HG03175 (cell line): ENCODE measurements around the gene FNDC3B.

Experiments used
- ATAC-seq: cut with Tn5 transposase; IDR thresholded peaks from one replicate; pipeline ENCODE4 v1.9.1; 2021; ENCODE audit warnings: mild to moderate bottlenecking, moderate library complexity; ENCODE audit not compliant: unreplicated experiment

Gene FNDC3B

DNA sequence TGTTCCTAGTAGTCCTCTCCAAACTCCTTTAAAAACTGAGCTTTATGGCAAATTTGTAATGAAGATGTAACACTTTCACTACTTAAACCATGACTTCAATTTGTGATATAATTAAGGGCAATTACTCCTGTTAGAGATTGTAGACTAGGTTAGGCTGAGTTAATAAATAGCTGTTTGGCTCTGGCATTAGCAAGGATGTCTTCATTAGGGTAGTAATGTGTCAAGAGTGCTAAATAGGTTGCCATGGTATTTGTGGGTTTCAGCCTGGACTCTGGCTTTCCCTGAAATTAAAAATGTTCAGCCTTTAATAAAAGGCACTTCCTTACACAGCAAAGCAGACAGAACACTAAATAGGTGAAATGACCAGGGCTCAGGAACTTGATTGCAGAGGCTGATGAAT, 337.0 kb downstream of the FNDC3B start:
- ATAC-seq = no peak

DNA sequence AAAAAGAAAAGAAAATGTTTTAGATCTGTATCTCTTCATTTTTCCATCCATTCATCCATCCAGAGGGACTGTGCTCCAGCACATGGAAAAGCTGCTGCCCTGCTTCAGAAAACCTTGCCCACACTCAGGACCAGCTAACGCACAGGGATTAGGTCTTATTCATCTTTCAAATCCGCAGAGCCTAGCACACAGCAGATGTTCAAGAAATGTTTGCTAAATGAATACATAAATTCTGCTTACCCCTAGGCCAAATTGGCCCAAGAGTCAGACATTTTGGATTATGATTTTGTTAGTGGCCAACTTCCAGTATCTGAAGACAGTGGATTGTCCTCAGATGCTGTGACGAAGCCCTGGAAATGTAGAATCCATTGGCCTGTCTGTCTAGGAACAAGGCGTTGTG, 337.5 kb downstream of the FNDC3B start:
- ATAC-seq = no peak

DNA sequence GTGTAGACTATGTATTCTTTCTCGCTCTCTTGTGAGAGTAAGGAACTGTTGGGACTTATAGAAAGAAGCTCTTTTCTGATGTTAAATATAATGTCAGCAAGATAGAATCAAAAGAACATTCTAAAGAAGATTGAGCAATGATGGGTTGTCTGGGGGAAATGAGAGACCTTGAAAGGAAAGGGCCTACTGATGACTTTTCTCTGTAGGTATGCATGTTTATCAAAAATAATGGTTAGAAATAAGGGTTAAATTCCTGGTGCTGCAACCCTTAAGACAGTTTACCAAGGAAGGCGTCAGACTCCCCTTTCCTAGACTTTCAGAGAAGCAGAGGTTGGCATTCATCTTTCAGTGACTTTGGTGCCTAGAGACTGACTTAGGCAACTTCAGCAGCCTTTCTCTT, 339.1 kb downstream of the FNDC3B start:
- no peak for ATAC-seq

DNA sequence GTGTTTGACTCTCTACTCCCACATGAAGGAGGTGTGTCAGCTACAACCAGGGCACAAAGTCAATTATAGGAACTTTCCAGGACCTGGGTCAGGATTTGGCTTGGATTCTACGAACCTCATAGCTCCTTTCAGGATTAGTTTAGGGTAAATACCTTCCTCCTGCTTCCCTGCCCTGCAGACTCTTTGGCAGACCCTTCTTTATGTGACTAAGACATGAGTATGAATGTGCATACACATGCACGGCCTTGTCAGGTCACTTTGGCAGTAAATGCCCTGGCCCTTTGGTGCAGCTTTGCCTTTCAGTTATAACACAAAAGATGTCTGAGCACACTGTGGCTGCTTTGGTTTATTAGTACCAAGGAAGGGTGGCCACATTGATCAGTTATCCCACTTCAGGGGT, 340.0 kb downstream of the FNDC3B start:
- no peak for ATAC-seq

DNA sequence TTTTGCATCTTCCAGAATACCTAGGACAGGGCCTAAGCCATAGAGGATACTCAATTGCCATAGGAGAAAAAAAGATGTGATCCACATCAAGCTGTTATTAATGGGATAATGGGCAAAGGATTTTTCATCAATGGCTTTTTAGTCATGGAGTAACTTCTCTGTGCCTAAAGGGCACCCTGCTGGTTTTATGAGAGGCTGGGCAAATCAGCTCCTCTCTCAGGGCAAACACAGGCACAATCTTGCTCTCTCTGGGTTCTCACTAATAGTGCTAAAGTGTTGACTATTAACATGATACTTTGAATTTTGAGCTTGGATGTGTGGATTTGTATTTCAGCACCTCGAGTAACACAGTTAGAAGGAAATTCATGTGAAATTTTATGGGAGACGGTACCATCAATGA, 341.3 kb downstream of the FNDC3B start:
- ATAC-seq = no peak

DNA sequence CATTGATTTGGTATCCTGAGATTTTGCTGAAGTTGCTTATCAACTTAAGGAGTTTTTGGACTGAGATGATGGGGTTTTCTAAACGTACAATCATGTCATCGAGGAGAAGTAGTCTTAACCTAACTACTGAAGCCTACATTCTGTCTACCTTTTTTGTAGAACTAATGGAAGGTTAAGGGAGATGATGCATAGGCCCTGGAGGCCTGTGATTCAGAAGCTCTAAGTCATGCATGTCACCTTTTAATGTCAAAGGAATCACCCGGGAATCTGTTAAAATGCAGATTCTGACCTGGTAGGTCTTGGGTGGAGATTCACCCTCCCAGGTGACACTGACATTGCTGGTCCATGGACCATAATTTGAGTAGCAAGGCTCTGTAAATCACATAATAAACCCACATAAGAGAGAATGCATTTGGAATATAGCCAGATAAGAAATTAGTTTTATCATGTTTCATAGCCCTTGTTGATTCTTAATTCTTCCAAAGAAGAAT, 344.0 kb downstream of the FNDC3B start:
- no peak for ATAC-seq

DNA sequence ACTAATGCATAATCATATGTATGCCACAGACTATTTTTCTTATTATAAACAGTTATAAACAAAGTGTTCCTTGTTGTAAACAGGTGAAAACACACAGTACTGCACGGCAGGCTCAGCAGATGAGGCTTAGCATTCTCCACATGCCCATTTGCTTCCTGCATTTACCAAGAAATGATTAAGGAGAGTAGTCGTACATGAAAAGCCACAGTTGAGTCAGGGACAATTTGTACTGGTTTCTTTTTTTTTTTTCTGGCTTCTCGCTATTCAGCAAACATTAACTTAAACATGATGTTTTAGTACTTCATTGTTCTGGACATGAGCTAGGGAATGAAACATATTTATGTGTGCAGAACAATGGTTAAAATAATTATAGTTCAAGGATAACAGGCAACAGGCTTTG, 345.5 kb downstream of the FNDC3B start:
- no peak for ATAC-seq

DNA sequence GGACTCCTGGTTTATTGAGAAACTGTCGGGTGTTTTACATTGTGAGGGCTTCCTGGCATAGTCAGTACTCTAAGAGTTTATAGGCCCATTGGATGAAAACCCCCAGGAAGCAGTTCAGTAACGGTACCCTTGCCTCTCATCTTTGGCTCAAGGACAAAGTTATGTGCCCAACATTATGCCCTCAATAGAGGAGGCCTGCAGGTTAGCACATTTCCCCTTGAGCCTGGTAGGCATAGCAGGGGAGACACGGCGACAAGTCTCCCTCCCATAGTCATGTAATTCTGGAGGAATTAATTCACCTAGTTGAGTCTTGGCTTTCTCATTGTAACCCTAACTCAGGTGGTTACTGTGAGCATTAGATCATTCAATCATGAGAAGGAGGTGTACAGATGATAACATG, 348.4 kb downstream of the FNDC3B start:
- ATAC-seq = no peak

DNA sequence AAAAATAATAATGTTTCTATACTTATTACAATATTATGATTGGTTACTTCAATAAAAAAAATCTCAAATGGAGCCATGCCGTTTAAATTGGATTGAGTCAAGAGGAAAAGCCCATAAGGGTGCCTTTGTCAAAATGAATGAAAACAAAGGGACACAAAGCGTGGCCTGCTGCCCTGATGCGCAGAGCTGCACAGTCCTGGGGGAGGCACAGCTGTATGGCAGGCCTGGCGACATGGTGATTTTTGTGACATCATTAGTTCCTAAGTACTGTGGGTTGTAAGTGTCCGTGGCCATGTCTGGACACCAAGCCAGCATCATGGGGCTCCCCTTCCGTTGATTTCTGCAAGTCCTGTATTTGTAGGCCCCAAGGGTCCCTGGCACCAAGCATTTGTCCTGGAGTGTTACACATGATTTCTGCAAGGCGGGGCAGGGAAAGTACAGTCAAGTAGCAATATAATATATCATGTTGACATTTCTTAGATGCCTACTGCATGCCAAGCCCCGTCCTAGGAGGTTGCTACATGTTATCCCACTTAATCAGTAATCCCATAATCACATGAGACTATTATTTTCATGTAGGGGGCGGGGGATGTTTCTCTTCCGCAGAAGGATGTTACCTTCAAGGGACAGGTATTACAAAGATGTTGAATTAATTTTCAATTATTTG, 349.2 kb downstream of the FNDC3B start:
- no peak for ATAC-seq

DNA sequence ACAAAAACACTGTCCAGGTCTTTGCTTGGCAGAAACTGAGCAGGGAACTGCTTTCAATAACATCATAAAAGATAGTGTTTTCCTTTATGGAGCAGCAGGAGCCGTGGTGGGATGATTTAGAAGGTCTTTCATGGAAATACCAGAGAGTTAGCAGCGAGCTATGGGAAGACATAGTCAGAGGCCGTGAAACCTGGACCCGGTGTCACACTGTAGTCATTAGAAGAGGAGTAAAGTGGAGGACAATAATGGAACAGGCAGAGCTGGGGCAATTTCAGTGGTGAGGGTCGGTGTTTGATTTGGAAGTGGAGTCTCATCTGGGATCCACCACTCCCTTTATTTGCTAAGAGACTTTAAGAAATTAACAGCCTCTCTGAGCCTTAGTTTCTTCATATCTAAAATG, 351.4 kb downstream of the FNDC3B start:
- ATAC-seq = no peak

DNA sequence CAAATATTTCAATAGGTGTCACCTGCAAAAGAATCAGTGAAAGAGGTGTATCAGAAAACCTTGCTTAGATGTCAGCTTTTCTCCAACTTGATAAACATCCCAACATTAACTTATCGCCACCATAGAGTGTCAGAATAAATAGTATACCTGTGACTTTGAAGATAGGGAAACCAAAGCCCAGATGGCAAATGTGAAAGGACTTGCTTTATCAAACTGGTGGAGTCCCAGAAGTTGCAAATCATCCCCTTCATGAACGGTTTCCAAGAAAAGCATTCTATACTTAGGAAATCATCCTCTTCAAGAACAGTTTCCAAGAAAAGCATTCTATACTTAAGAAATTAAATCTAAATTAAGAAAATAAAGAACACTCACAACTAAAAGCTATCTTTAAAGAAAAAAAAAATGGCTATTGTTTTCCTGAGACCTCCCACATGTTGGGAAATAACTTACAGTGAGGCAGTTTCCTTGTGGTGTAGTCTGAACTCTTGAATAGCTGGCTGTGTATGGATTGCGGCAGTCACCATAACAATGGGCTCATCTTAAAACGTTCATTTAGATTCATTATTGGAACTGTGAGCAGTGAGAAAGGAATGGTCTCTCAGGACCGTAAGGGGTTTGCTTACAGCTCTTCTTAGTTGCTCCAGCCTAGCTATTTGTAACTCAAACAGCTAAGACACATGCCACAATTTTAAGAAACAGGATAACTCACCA, 352.4 kb downstream of the FNDC3B start:
- ATAC-seq = no peak

DNA sequence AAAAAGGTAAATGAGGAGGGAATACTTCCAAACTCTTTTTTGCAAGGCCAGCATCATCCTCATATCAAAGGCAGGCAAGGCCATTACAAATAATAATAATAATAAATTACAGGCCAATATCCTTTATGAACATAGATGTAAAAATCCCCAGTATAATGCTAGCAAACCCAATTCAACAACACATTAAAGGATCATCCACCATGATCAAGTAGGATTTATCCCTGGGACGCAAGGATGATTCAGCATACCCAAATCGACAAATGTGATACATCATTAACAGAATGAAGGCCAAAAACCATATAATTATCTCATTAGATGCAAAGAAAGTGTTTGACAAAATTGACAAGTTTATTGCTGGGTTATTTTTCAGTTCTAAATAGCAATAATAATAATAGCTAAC, 355.3 kb downstream of the FNDC3B start:
- no peak for ATAC-seq

DNA sequence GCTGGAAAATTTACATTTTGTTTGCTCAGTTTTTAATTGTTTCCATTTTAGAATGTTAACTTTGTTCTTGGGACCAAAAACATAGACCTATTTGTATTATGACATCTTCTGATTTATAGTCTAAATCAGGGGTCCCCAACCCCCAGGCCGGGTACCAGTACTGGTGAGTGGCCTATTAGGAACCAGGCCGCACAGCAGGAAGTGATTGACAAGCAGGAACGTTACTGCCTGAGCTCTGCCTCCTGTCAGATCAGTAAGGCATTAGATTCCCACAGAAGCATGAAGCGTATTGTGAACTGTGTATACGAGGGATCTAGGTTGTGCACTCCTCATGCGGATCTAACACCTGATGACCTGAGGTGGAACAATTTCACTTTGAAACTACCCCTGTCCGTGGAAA, 357.0 kb downstream of the FNDC3B start:
- ATAC-seq = no peak

DNA sequence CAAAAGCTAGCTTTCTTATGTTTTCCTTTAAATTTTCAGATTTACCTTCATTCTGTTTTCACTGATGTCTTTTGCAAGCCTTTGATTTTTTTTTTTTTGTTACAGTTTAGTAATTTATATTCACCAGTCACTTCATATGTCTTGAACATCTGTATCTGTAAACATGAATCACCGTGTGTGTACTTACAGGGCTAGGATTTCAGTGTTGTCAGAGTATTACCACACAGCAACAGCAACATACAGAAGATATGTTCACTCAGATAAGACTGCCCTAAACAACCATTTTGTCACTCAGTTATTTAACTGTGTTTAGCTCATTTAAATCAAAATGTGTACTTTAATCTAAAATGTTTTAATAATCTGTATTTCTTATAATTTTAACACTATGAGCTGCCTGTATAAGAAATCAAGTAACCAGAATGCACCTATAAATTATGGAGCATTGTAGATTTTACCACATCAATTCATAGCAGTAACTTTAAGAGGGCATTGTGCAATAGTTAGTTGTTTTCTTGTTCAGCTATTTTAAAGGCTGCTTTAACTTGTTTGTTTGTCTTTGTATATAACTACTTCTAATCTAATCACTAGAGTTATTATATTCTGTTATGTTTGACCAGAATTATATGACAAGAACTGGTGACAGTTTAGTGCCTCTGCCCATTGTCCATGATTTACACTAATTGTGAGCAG, 358.5 kb downstream of the FNDC3B start:
- ATAC-seq = no peak

DNA sequence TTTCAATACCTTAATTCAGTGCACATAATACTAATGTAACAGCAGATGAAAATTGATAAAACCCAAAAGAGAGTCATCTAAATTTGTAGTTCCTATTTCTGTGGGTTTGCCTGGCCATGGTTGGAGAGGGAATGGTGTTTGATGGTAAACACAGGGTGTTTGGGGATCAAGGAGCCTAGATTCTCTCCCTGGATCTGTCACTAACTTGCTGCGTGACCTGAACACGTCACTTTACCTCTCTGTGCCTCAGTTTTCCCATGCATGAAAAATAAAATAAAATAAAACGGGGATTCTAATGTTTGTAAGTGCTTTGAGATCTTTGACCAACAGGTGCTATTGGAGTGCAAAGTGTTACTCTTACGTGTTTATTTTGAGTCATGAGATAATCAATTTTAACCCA, 359.1 kb downstream of the FNDC3B start:
- ATAC-seq = no peak

DNA sequence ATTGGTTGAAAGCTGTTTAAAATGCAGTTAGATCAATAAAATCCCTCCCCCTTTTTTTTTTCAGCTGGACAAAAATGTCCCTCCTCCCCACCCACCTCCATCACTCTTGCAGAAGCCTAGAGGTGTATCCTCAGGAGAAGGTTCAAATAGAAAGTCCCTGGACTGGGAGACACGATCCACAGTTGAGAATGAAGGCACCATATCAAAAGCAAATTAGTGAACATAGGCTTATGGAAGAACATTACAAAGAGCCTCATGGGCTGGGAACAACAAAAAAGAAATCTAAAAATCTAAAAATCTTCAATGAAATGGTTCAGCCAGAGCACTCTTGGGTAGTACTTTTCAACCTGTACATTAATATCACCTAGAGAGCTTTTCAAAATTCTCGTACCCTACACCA, 362.7 kb downstream of the FNDC3B start:
- no peak for ATAC-seq

DNA sequence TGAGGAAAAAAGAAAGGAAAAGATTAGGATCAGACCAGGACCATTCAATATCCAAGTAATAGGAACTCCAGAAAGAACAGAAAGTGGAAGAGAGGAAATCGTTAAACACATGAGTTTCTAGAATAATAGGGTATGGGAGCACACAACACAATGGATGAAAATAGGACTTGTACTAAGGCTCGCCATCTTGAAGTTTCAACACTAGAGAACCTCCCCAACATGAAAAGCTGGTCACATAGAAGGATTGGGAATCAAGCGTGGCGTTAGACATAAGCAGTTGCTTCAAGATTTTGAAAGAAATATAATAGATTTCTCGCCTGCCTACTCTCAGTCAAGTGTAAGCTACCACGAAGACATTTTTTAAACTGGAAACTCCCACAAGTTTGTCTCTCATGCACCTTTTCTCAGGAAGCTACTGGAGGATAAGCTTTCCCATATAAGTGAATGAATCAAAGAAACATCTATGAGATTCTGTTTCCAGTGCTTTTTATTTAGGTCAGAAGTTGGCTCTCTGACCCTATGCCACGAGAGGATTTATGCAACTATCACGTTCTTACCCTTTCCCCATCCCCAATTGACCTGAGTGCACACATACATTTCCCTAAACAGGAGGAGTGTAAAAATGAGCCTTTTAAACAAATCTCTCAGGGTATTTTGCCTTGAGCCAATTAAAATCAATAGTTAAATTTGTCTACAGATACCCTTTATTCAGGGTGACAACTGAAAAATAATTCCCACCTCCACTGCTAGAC, 363.7 kb downstream of the FNDC3B start:
- ATAC-seq = no peak

DNA sequence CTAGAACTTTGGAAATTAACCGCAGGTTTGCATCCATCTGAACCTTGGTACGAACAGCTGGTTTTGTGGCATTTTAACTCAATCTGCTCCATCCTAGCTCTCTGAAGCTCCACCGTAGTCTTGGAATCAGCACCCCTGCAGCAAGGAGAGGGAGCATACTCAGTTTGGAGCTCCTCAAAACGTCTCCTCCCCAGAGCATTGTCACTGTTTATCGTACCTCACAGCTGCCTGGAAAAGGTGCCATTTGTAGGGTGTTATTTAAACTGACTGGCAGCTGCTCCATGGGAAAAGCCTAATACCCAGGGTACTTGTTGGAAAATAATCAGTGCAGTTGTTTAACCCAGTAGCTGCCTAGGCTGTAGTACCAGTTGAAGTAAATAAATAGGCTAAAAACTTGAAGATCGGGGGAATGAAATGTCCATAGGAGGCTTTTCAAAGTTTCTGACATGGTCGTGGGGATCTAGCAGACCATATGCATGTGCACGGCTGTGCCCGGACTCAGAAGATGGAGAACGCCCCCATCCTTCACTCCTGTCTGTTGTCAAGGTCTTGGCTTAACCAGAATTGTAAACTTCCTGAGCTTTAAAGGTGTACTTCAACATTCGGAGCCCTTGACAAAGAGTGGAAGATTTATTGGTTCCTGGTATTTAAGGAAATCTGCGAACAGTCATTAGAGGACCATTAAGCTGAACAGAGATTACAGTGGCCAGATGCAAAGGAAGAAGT, 365.0 kb downstream of the FNDC3B start:
- ATAC-seq = no peak

DNA sequence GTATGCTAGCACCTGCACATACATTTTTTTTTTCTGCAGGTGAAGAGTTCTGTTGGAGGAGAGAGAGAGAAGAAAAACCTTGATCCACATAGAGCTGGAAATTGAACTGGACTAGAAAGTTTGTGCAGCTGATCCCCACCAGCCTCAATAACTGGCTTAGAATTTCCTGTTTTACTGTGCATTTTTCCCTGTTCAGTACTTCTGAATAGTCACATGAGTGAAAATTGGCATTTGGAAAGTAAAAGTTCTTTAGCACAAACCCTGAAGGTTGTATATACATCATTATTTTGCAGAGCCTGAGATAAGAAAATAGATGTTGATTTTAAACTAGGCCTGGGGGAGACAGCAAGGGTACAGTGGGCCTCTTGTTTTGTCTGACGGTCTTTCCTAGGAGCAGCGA, 366.5 kb downstream of the FNDC3B start:
- no peak for ATAC-seq

DNA sequence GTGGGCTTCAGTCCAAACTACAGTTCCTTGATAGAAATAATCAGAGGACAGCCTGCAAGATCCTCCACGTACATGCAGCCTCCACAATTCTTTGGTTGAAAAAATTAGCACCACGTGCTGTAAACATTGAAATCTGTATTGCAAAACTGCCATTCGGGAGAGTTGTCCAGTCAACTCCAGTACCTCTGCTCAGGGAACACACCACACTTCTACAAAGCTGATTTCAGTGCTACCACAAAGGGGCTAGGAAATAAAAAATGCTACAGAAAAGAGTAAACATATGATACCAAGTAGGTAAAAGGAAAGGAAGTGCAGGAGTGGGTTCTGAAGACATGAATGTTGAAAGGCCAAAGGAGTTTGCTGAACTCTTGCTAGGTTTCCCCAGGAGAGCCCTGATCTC, 368.5 kb downstream of the FNDC3B start:
- ATAC-seq = no peak
